Raji (cell line): ENCODE results near the gene CREB5.

Source experiments
- POLR2A ChIP-seq: IDR thresholded peaks from 2 replicates; pipeline ENCODE4 v1.6.1; 2011; ENCODE audit warnings: low read depth, low read length, control low read depth; ENCODE audit not compliant: insufficient read depth

Gene CREB5

GRCh38 chr7:28649811-28650210, 237.5 kb downstream of the CREB5 start:
- TF ChIP-seq POLR2A, result no peak

- no peak for TF ChIP-seq POLR2A
Measured at GRCh38 chr7:28654110-28654509, 241.8 kb downstream of the CREB5 start.

GRCh38 chr7:28656529-28656928, 244.2 kb downstream of the CREB5 start:
- TF ChIP-seq POLR2A, result no peak

- TF ChIP-seq POLR2A, result no peak
Measured at GRCh38 chr7:28658381-28658780, 246.1 kb downstream of the CREB5 start.

- no peak for TF ChIP-seq POLR2A
Measured at GRCh38 chr7:28660132-28660531, 247.8 kb downstream of the CREB5 start.

- TF ChIP-seq POLR2A, result no peak
Measured at GRCh38 chr7:28661826-28662595, 249.7 kb downstream of the CREB5 start.

- no peak for TF ChIP-seq POLR2A
Measured at GRCh38 chr7:28666154-28666553, 253.8 kb downstream of the CREB5 start.

- TF ChIP-seq POLR2A, result no peak
Measured at GRCh38 chr7:28668085-28668484, 255.8 kb downstream of the CREB5 start.

- TF ChIP-seq POLR2A, result no peak
Measured at GRCh38 chr7:28669330-28669729, 257.0 kb downstream of the CREB5 start.

- TF ChIP-seq POLR2A, result no peak
Measured at GRCh38 chr7:28671526-28671925, 259.2 kb downstream of the CREB5 start.

GRCh38 chr7:28672397-28672797, 260.1 kb downstream of the CREB5 start:
- TF ChIP-seq POLR2A, result no peak

- no peak for TF ChIP-seq POLR2A
Measured at GRCh38 chr7:28674359-28674782, 262.1 kb downstream of the CREB5 start.

GRCh38 chr7:28675429-28675828, 263.1 kb downstream of the CREB5 start:
- TF ChIP-seq POLR2A, result no peak

GRCh38 chr7:28677668-28678067, 265.4 kb downstream of the CREB5 start:
- no peak for TF ChIP-seq POLR2A

GRCh38 chr7:28678431-28678965, 266.2 kb downstream of the CREB5 start:
- TF ChIP-seq POLR2A, result no peak

GRCh38 chr7:28681693-28682310, 269.5 kb downstream of the CREB5 start:
- TF ChIP-seq POLR2A, result no peak
